ENCODE data around the gene LRCH4.

Gene LRCH4

DNA sequence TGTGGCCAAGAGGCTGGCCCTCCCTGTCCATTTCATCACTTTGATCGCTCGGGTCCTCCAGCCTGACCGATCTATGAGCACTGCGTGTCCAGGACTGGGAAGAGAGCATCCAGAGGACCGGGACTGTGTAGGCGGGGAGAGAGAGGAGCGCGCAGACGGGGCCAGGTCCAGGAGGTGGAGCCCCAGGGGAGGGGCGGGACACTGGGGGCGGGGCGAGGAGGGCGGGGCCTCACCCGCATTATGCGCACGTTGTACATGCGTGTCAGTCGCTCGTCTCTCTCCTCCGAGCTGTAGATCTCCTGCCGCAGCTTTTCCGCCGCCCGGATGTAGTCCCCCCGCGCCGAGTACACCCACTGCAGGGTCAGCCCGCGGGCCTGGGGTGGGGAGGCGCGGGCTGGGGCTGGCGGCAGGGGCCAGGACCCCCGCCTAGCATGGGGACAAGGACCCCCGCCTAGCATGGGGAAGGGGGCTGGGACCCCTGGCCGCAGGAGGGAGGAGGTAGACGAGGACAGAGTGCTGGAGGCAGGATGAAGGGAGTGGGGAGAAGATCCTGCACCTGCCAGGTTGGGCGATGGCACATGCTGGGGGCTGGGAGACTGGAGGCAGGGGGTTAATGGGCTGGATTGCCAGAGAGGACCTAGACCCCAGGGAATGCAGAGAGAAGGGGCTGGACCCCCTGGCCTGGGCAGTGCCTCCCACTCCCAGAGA, 40.8 kb upstream of the LRCH4 start:
- peak overlapping the region; percentile 11 for H3K4me3 ChIP-seq (ENCODE audit: low read depth, low read length)
- TF ChIP-seq CTCF (conservative IDR thresholded peaks at IDR 0.05; ENCODE audit: low read depth, low read length) = no peak
- DNase-seq (ENCODE audit: low read depth) = peak; percentile 82

DNA sequence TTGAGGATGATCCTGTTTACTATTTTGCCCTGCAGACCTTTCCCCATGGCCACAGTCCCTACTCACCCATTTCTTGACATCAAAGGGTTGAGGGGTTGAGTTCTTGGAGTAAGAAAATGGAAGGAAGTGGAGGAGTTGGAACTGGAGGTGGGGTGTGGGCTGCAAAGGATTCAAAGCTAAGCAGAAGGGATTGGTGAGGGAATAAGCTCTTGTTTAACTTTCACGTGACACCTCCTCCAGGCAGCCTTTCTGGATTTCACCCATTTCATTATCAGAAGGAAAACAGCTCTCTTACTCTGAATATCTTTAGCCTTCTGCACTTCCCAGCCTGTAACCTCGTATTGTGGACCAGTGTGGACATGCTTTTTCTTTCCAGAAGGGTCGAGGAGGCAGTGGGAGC, 40.1 kb upstream of the LRCH4 start:
- no peak for TF ChIP-seq CTCF (conservative IDR thresholded peaks at IDR 0.05; ENCODE audit: low read depth, low read length)
- no peak for DNase-seq (ENCODE audit: low read depth)
- H3K4me3 ChIP-seq (ENCODE audit: low read depth, low read length) = no peak overlapping the region

GRCh38 chr7:100623951-100624824, 38.3 kb upstream of the LRCH4 start:
- H3K4me3 ChIP-seq (ENCODE audit: low read depth, low read length) = no peak overlapping the region
- no peak for DNase-seq (ENCODE audit: low read depth)
- TF ChIP-seq CTCF (conservative IDR thresholded peaks at IDR 0.05; ENCODE audit: low read depth, low read length) = no peak

DNA sequence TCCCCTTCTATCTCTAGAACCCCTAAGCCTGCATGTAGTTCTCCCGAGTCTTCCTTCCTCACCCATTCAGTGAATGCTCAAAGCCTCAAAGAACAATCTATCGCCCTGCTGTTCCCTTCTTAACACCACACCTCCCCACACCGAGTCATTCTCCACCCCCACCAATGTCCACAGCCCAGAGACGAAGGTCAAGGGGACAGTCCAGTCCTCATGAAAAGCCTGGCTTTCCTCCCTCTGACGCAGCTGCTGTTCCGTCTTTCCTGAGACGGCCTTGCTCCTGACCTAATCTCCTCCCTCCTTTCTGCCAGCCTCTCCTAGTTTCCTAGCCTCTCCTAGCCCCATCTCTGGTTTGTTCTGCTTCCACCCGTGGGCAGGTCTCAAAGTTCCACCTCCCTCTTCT, 35.6 kb upstream of the LRCH4 start:
- no peak overlapping the region for H3K4me3 ChIP-seq (ENCODE audit: low read depth, low read length)
- DNase-seq (ENCODE audit: low read depth) = no peak
- TF ChIP-seq CTCF (conservative IDR thresholded peaks at IDR 0.05; ENCODE audit: low read depth, low read length) = no peak

DNA sequence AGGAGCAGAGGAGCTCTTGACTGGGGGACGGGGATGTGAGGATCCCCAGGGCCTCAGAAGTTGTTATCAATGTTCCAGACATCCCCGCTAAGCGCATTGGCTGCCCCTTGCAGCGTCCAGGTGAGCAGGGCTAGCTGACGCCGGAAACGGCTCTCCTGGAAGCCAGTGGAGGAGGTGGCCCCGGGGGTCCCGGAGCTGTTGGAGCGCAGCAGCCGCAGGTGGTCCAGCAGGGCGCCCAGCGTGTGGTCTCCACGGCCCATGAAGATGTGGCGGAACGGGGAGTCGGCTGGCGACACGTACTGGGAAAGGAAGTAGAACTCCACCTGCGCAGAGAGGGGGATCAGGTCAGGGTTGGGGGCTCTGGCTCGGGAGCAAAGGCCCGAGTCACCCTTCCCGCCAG, 34.9 kb upstream of the LRCH4 start:
- H3K4me3 ChIP-seq (ENCODE audit: low read depth, low read length) = no peak overlapping the region
- no peak for TF ChIP-seq CTCF (conservative IDR thresholded peaks at IDR 0.05; ENCODE audit: low read depth, low read length)
- no peak for DNase-seq (ENCODE audit: low read depth)

GRCh38 chr7:100620239-100620638, 34.3 kb upstream of the LRCH4 start:
- no peak overlapping the region for H3K4me3 ChIP-seq (ENCODE audit: low read depth, low read length)
- no peak for TF ChIP-seq CTCF (conservative IDR thresholded peaks at IDR 0.05; ENCODE audit: low read depth, low read length)
- DNase-seq (ENCODE audit: low read depth) = no peak

Measured in choroid plexus epithelial cell (primary cell).